WTC11 (cell line): ENCODE data around the gene ARAP1.

Source experiments
- ATF2 ChIP-seq: sonication (generic); formaldehyde crosslinking; IDR thresholded peaks from 2 replicates; pipeline ENCODE4 v1.8.1; 2022; ENCODE audit warnings: low read depth, missing genetic modification reagents, borderline replicate concordance
- CTCF ChIP-seq: fragments of 200-600 bp; IDR thresholded peaks from 2 replicates; pipeline ENCODE4 v1.8.0; 2022; ENCODE audit warnings: antibody characterized with exemption
- MAX ChIP-seq: sonication (generic); formaldehyde crosslinking; IDR thresholded peaks from 2 replicates; pipeline ENCODE4 v1.8.0; 2022; ENCODE audit warnings: mild to moderate bottlenecking, missing genetic modification reagents
- TP53 ChIP-seq: sonication (generic); formaldehyde crosslinking; IDR thresholded peaks from 2 replicates; pipeline ENCODE4 v1.8.1; 2023; ENCODE audit warnings: mild to moderate bottlenecking, missing genetic modification reagents
- ZNF263 ChIP-seq: sonication (generic); formaldehyde crosslinking; IDR thresholded peaks from 2 replicates; pipeline ENCODE4 v1.8.1; 2022; ENCODE audit warnings: low read depth, mild to moderate bottlenecking, moderate library complexity, missing genetic modification reagents

- no peak for TF ChIP-seq CTCF
- no peak for TF ChIP-seq TP53 (CRISPR knock-in tag)
- TF ChIP-seq ZNF263 (CRISPR knock-in tag), result no peak
- no peak for TF ChIP-seq MAX (CRISPR knock-in tag)
- TF ChIP-seq ATF2 (CRISPR knock-in tag), result no peak
Measured at GRCh38 chr11:72743321-72744221, 8.6 kb downstream of the ARAP1 start.
